Islet precursor cell (in vitro differentiated cells): ENCODE measurements around the gene SSC5D.
"Not testable (repeated sequence)": the region's sequence is repeated elsewhere in the genome, so short reads cannot be mapped to it uniquely, and the experiment has no call there.

Source experiments
- DNase-seq: peaks from one replicate; pipeline ENCODE4 v3.0.0-alpha.2; 2018

The SSC5D gene

DNA sequence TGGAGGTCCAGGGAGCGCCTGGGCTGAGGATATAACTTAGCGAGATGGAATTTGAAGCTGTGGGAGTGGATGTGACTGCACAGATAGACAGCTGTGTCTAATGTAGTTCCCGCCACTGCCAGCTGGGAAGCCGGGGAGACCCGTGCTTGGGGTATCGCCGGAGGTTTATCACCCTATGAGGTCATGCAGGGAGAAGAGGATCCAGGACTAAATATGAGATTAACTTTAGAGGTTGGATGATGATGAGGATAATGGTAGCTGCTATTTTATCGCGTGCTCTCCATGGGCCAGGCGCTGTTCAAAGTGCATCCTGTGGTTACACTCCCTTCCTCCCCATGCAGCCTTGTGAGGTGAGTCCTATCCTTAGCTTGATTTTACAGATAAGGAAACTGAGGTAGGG is 19.9 kb downstream of the SSC5D start:
- DNase-seq, result no peak

DNA sequence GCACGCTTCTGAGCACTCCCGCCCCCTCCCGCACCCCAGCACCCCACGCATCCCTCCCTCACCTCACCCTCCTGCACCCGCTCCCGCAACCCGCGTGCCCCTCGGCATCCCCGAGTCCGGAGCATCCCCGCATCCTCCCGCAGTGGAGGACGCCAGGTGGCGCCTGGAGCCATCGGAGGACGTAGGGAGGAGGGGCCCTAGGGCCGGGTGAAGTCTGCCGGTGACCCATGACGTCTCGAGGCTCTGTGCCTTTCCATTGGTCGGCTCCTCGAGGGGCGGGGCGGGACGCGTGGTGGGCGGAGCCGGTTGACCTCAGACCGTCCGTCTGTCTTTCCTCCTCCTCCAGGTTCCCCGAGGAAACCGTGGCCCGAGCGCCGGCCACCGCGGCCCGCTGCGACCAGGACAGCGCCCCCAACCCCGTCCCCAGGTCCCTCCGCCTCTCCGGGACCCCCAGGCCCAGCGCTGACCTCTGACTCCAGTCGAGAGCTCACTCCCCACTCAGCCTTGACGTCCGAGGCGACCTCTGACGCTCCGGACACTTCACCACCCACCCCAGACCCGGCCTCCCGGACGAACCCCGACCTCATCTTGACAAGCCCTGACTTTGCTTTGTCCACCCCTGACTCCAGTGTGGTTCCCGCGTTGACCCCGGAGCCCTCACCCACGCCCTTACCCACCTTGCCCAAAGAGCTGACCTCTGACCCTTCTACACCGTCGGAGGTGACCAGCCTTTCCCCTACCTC is 28.8 kb downstream of the SSC5D start:
- DNase-seq, result peak; percentile 93

DNA sequence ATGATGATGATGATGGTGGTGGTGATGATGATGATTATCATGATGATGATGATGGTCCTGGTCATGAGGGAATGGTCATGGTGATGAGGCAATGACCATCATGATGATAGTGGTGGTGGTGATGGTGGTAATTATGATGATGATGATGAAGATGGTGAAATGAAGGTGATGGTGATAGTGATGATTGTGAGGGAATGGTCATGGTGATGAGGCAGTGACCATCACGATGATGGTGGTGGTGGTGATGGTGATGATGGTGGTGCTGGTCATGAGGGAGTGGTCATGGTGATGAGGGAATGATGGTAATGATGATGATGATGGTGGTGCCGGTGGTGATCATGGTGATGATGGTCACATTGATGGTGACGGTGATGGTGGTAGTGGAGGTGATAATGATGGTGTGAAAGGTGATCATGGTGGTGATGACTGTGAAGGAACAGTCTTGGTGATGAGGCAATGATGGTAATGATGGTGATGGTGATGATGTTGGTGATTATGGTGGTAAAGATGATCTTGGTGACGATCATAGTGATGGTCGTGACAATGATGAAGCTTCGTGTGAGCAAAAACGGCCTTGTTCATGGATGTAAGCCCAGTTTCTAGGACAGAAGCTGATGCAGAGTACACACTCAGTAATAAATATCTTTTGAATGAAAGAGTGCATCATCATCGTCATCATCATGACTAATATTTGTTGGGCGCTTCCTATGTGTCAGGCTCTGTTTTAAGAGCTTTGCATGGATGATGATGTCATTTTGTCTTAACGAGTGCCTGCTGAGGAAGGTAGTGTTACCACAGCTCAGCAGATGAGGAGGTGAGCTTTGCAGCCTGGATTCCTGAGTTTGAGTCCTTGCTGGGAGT is 31.4 kb downstream of the SSC5D start:
- DNase-seq, result no peak

- DNase-seq, result no peak
Observed at GRCh38 chr19:55520691-55521292, 32.6 kb downstream of the SSC5D start.

DNA sequence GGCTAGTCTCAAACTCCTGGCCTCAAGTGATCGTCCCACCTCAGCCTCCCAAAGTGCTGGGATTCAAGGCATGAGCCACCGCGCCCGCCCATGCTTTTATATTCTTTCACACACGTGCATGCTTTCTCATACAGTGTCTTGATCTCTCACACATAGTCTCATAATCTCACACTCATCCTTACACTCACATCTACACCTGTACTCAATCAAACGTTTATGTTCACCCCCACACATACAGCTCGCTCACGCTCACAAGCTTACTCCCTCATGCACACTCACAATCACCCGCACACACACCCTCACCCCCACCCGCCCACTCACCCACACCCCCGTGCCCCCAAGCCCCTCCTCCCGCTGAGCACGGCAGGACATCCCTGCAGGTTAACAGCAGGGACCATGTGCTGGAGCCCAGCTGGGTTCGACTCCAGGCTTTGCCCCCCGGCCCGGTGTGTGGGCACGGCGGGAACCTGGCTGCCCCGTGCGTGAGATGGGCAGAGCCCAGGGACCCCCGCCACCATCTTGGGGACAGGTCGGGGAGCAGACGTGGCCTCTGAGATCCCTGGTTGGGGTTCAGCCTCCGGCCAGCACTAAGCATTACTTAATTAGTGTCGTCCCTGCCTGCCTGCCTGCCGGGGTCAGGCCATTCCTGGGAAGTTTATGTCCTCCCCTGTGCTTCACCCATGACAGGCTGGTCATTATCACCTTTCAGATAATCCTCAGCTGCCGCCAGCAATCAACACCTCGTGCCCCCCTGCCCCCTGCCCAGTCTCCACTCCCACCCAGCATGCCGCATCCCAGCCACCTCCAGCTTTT is 37.3 kb downstream of the SSC5D start:
- DNase-seq, result no peak

GRCh38 chr19:55526216-55527196 is 38.3 kb downstream of the SSC5D start:
- peak; percentile 70 for DNase-seq

DNA sequence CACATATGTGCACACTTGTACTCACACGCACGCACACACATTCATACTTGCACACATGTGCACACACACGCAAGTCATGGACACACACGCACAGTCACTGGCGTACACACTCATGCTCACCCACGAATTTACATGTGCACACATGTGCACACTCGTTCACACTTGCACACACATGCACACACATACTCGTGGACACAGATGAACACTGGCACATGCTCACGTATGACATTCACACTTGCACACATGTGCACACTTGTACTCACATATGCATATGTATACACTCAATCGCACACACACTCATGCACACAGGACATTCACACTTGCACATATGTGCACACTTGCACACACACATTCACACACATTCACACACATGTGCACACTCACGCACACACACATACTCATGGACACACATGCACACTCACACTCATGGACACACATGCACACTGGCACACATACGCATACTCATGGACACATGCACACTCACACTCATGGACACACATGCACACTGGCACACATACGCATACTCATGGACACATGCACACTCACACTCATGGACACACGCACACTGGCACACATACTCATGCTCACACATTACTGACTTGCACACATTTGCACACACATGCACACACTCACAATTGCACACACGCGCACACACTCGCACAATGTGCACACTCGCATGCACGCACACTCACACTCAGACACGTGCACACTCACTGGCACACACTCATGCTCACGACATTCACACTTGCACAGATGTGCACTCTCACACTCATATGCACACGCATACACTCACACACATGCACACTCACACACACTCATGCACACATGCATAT is 39.2 kb downstream of the SSC5D start:
- DNase-seq, result no peak

DNA sequence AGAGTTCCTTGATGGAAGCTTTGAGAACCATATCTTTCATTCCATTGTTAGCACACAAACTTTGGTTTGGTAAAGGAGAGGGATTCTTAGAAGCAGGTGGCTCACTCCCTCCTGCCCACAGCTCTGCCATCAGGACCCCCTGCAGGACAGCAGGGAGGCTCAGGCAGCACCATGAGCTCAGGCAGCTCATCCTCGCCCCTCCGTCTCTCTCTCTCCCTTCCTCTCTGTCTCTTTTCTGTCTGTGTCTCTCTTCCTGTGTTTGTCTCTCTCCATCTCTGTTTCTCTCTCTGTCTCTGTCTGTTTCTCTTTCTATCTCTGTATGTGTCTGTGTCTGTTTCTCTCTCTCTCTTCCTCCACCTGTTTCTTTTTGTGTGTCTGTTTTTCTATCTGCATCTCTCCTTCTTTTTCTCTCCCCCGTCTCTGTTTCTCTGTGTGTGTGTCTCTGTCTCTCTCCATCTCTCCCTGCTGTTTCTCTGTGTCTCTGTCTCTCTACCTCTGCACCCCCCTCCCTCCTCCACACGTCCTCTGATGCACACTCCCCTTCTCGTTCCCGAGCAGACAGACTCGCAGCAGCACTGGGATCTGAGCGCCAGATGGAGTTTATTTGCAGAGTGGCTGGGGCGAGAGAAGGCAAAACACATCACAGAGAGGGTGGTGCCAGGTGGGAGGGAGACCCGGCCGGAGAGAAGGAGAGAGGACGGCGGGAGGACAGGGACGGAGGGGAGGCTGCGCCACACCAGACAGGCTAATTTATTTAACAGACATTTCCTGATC is 40.0 kb downstream of the SSC5D start:
- no peak for DNase-seq

DNA sequence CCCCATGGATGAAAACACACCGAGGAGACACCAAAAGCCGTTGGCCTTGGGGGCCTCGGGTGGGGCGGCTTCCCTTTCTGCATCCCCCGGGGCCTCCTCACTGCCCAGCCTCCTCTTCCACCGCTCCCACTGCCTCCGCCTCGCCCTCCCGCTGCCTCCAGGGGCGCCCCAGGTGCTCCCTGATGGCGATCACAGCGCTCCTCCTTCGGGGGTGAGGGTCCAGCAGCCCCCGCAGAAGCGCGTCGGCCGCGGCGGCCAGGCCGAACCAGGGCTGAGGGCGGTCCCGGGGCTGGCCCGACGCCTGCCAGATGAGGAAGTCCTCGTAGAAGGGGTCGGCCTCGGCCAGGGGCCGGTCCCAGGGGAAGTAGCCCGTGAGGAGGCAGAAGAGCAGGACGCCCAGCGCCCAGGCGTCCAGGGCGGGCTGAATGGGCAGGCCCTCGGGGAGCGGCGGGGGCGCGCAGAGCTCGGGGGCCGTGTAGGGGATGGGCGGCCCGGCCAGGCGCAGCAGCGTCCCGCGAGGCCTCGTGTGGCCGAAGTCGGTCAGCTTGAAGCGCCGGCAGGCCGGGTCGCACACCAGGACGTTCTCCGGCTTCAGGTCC is 41.5 kb downstream of the SSC5D start:
- DNase-seq, result no peak

DNA sequence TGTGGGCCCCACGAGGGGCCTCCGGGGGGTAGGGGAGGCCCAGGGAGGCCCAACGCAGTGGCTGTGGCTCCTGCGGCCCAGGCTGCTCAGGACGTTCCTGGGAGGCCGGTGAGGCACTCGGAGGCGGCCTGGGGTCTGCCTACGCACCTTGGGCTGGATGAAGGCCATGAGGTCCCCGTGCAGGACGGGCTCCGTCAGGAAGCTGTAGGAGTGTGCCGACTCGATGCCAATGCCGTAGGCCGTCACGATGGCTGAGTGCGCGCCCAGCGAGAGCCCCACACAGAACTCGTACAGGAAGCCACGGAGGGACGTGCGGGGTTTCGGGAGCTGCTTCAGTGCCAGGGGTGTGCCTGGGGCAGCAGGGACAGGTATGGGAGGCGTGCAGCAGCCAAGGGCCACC is 42.8 kb downstream of the SSC5D start:
- DNase-seq, result no peak

DNA sequence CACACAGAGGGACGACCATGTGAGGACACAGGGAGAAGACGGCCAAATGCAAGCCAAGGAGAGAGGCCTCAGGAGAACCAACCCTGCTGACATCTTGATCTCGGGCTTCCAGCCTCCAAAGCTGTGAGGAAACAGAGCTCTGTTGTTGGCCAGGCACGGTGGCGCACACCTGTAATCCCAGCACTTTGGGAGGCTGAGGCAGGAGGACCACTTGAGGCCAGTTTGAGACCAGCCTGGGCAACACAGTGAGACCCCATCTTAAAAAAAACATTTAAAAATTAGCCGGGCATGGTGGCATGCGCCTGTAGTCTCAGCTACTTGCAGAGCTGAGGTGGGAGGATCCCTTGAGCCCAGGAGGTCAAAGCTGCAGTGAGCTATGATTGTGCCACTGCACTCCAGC is 46.0 kb downstream of the SSC5D start:
- not testable (repeated sequence) for DNase-seq

DNA sequence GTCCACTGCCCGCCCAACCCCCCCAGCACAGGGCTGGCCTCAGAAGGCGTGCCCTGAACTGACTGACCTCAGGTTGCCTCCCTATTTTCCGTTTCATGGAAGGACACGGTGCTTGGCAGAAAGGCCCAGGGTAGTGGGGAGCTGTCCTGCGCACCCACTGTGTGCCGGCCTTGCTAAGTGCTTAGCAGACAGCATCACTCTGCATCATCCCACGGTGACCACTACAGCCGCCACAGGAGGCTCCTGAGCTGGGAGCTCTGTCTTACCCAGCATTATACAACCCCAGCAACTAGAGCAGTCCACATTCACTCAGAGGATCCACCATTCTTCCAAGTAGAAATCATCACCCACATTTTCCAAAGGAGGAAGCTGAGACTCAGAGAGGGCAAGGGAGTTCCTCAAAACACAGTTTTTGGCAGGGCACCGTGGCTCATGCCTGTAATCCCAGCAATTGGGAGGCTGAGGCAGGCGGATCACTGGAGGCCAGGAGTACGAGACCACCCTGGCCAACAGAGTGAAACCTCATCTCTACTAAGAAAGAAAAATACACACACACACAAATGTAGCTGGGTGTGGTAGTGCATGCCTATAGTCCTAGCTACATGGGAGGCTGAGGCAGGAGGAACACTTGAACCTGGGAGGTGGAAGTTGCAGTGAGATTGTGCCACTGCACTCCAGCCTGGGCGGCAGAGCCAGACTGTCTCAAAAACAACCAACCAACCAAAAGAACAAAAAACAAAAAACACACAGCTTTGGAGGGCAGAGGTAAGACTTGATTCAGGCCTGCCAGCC is 47.1 kb downstream of the SSC5D start:
- no peak for DNase-seq

DNA sequence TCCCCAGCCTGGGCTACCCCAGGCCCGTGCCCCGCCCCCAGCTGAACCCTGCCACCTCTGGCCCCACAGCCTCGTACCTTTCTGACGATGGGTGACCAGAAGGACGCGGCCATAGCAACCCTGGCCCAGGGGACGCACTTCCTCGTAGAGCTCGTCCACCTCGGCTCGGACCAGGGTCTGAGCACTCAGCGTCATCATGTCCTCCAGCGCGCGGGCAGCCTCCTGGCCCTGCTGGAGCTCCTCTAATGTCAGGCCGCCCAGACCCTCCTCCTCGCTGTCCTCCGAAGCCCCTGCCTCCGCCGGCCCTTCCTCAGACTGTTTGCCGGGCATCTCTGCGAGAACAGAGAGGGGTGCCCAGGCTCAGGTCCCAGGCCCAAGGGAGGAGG is 47.7 kb downstream of the SSC5D start:
- no peak for DNase-seq

GRCh38 chr19:55536366-55536765 is 48.1 kb downstream of the SSC5D start:
- no peak for DNase-seq

- peak; percentile 80 for DNase-seq
Observed at GRCh38 chr19:55536951-55537740, 48.9 kb downstream of the SSC5D start, which contains the start of gene SBK2. Gene SBK2, minus strand, starts transcription at chr19:55537133. Its CDS starts 839 bp downstream, at chr19:55536294.

DNA sequence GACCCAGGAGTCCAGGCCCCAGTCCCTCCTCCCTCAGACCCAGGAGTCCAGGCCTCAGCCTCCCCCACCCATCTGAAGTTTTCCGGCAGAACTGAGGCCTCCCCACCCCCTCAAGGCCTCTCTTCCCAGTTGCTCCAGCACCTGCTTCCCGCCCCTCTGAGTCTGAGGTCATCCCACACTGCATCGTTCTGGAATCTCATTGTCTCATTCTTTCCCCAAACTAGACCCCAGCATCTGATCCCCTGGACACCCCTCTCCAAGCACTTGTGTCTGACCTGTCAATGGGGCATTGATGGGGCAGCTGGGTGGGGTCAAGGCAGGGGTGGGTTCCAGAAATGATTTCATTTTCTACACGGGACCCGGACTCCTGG is 49.5 kb downstream of the SSC5D start:
- peak; percentile 69 for DNase-seq

GRCh38 chr19:55538132-55538531 is 49.9 kb downstream of the SSC5D start:
- DNase-seq, result no peak
